ENCODE results near the gene CNTN5. TPM values are rescaled to one million over a fixed set of nuclear protein-coding genes. Genes with fewer than 3 reads are reported as not detected.

CNTN5 gene
- total RNA-seq, 1 experiment from 2014 or later = not detected

DNA sequence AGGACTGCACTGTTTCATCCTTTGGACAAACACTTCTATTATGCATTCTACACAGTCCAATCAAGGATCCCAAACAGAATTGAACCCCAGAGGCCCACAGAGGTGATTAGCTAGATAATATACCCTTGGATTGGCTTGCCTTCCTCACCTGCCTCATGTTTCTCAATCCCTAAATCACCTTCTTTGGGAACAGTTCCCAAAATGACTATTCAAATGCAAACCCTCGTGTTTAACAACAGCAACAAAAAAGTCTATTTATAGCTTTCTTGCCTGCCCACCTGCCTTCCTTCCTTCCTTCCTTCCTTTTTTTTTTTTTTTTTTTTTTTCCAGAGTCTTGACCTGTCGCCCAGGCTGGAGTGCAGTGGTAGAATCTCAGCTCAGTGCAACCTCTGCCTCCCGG, 180.0 kb downstream of the CNTN5 start:
- no peaks in the 10 kb centered on the region for H4K20me1 ChIP-seq (ENCODE audit: low read length)
- H2AFZ ChIP-seq (ENCODE audit: low read length) = no peak overlapping the region
- ChIA-PET POLR2A (ENCODE audit: unreplicated experiment) (no interaction called here), CTCF (interaction anchor here (0.6 kb wide), 1 partner anchor 626 kb away, joined by 10 read pairs; no protein-coding TSS in a partner anchor)
- H3K36me3 ChIP-seq (ENCODE audit: low read depth, low read length) = no peaks in the 10 kb centered on the region
- intact Hi-C loops (cut with micrococcal nuclease) = no loop called here
- no peaks in the 10 kb centered on the region for H3F3A ChIP-seq (ENCODE audit: low read length, unreplicated experiment)
- no peaks in the 10 kb centered on the region for H3K9me2 ChIP-seq (replicated peaks; ENCODE audit: low read length)
- BruUV-seq (replicated peaks) = no TSS peak
- TF ChIP-seq EZH2 (IDR thresholded peaks at IDR 0.05; ENCODE audit: low read length, unreplicated experiment) (no peak), EZH2phosphoT487 (IDR thresholded peaks at IDR 0.05; ENCODE audit: borderline replicate concordance, low read length) (no peak)
- TF ChIP-seq, protein P1, sequence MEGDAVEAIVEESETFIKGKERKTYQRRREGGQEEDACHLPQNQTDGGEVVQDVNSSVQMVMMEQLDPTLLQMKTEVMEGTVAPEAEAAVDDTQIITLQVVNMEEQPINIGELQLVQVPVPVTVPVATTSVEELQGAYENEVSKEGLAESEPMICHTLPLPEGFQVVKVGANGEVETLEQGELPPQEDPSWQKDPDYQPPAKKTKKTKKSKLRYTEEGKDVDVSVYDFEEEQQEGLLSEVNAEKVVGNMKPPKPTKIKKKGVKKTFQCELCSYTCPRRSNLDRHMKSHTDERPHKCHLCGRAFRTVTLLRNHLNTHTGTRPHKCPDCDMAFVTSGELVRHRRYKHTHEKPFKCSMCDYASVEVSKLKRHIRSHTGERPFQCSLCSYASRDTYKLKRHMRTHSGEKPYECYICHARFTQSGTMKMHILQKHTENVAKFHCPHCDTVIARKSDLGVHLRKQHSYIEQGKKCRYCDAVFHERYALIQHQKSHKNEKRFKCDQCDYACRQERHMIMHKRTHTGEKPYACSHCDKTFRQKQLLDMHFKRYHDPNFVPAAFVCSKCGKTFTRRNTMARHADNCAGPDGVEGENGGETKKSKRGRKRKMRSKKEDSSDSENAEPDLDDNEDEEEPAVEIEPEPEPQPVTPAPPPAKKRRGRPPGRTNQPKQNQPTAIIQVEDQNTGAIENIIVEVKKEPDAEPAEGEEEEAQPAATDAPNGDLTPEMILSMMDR (conservative IDR thresholded peaks at IDR 0.05; ENCODE audit: low read depth, low read length) = no peak
- DNase-seq (no peak), ATAC-seq (no peak)
- no peak overlapping the region for H3K27ac ChIP-seq (ENCODE audit: low read length)
- no peaks in the 10 kb centered on the region for H3K9me3 ChIP-seq (ENCODE audit: low read length)
- H3K4me3 ChIP-seq (ENCODE audit: low read length) = no peak overlapping the region
- H3K27me3 ChIP-seq (ENCODE audit: low read length) = no peaks in the 10 kb centered on the region
- H3K4me2 ChIP-seq (ENCODE audit: low read length) = no peak overlapping the region
- no peaks in the 10 kb centered on the region for H3K79me2 ChIP-seq (ENCODE audit: low read length)
- H3K4me1 ChIP-seq (ENCODE audit: insufficient read depth, low read length) = 0 out of 2 replicates have a peak, but pooled peaks cover 4% of the 10 kb centered on the region
- H3K9ac ChIP-seq (ENCODE audit: low read length) = no peak overlapping the region

DNA sequence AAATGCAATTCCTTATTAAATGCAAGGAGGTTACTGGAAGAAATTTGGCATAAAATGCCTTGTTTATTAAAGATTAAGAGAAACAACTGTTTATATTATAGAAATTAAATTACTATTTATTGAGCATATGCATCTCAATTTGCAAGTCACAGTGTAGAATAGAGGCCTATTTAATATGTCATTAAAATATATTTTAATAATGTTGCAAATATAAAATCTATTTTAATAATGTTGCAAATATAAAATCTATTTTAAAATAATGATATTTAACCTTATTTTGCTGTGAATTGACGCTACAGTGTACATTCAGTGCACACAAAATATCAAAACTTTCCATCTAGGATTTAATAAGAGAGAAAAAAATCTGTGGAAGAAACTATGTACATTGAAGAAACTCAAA, 188.1 kb downstream of the CNTN5 start:
- CTCF ChIA-PET = no interaction called here
- no peak for ATAC-seq
- Histone ChIP-seq H3K27ac (ENCODE audit: low read length) (no peak overlapping the region), H4K20me1 (ENCODE audit: low read length) (no peaks in the 10 kb centered on the region), H3K9me3 (ENCODE audit: low read length) (no peaks in the 10 kb centered on the region), H3K4me2 (ENCODE audit: low read length) (no peak overlapping the region), H3K9ac (ENCODE audit: low read length) (no peak overlapping the region), H3K4me1 (ENCODE audit: insufficient read depth, low read length) (peaks cover 13% of the 10 kb centered on the region), H3K9me2 (replicated peaks; ENCODE audit: low read length) (no peaks in the 10 kb centered on the region), H3K36me3 (ENCODE audit: low read depth, low read length) (no peaks in the 10 kb centered on the region), H3F3A (ENCODE audit: low read length, unreplicated experiment) (no peaks in the 10 kb centered on the region), H3K79me2 (ENCODE audit: low read length) (no peaks in the 10 kb centered on the region), H3K27me3 (ENCODE audit: low read length) (no peaks in the 10 kb centered on the region), H3K4me3 (ENCODE audit: low read length) (no peak overlapping the region), H2AFZ (ENCODE audit: low read length) (no peak overlapping the region)
- intact Hi-C loops (cut with micrococcal nuclease) = loop anchor here (5.0 kb wide), 1 partner anchor 118 kb away; no protein-coding TSS in a partner anchor
- no peak for DNase-seq
- POLR2A ChIA-PET (ENCODE audit: unreplicated experiment) = no interaction called here
- BruUV-seq (replicated peaks) = no TSS peak
- TF ChIP-seq, protein P1 (conservative IDR thresholded peaks at IDR 0.05; ENCODE audit: low read depth, low read length) = no peak
- TF ChIP-seq EZH2phosphoT487 (IDR thresholded peaks at IDR 0.05; ENCODE audit: borderline replicate concordance, low read length) (no peak), EZH2 (IDR thresholded peaks at IDR 0.05; ENCODE audit: low read length, unreplicated experiment) (no peak)

DNA sequence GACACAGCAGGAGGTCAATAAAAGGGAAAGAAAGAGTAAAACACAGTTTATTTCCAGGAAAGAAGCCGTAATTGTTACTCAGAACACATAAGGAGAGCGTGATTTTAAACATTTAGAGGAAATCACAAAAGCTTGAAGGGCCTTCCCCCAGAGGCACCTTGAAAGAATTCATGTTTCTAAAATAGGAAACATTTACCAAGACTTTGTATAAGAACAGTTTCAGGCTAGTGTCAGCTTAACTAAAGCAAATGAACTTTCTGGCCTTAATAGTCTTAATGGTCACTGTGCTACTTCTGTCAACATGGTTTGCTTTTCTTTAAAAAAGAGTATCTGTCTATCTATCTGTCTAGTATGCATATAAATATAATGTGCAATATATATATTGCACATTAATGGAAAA, 208.8 kb downstream of the CNTN5 start:
- CTCF ChIA-PET = no interaction called here
- intact Hi-C loops (cut with micrococcal nuclease) = no loop called here
- BruUV-seq (replicated peaks) = no TSS peak

More for the DNA sequence above, 208.8 kb downstream of the CNTN5 start:
- Histone ChIP-seq H3K4me3 (ENCODE audit: low read length) (no peak overlapping the region), H3K9me2 (replicated peaks; ENCODE audit: low read length) (no peaks in the 10 kb centered on the region), H3K27me3 (ENCODE audit: low read length) (no peaks in the 10 kb centered on the region), H3K9me3 (ENCODE audit: low read length) (no peaks in the 10 kb centered on the region), H3K4me2 (ENCODE audit: low read length) (no peak overlapping the region), H3K36me3 (ENCODE audit: low read depth, low read length) (no peaks in the 10 kb centered on the region), H3K27ac (ENCODE audit: low read length) (no peak overlapping the region), H3F3A (ENCODE audit: low read length, unreplicated experiment) (no peaks in the 10 kb centered on the region), H3K4me1 (ENCODE audit: insufficient read depth, low read length) (no peaks in the 10 kb centered on the region), H2AFZ (ENCODE audit: low read length) (no peak overlapping the region), H3K9ac (ENCODE audit: low read length) (no peak overlapping the region), H3K79me2 (ENCODE audit: low read length) (no peaks in the 10 kb centered on the region), H4K20me1 (ENCODE audit: low read length) (no peaks in the 10 kb centered on the region)
- DNase-seq (no peak), ATAC-seq (no peak)
- TF ChIP-seq EZH2 (IDR thresholded peaks at IDR 0.05; ENCODE audit: low read length, unreplicated experiment) = no peak
- no peak for TF ChIP-seq EZH2phosphoT487 (IDR thresholded peaks at IDR 0.05; ENCODE audit: borderline replicate concordance, low read length)
- TF ChIP-seq, protein P1 (conservative IDR thresholded peaks at IDR 0.05; ENCODE audit: low read depth, low read length) = no peak
- POLR2A ChIA-PET (ENCODE audit: unreplicated experiment) = interaction anchor here (0.8 kb wide), 1 partner anchor 428 kb away, joined by 5 read pairs; no protein-coding TSS in a partner anchor
